GM12865 (cell line): ENCODE results near the gene FBXW11.
A peak's percentile ranks its signal among the peaks of the same experiment; 100 is the strongest.

Experiments
- DNase-seq: peaks from one replicate; pipeline ENCODE4 v3.0.0; 2010; ENCODE audit warnings: low read depth
- H3K4me3 ChIP-seq: 2 replicates; pipeline ENCODE4 v1.5.1; 2011; ENCODE audit warnings: mild to moderate bottlenecking, low read depth, low read length, control low read depth
- TF ChIP-seq, protein P1 (sequence below): IDR thresholded peaks from 2 replicates; pipeline ENCODE4 v1.5.1; 2011; ENCODE audit warnings: low read length, control low read depth, low read depth, inconsistent platforms; ENCODE audit not compliant: insufficient read depth; ENCODE audit errors: missing control alignments

Gene FBXW11

DNA sequence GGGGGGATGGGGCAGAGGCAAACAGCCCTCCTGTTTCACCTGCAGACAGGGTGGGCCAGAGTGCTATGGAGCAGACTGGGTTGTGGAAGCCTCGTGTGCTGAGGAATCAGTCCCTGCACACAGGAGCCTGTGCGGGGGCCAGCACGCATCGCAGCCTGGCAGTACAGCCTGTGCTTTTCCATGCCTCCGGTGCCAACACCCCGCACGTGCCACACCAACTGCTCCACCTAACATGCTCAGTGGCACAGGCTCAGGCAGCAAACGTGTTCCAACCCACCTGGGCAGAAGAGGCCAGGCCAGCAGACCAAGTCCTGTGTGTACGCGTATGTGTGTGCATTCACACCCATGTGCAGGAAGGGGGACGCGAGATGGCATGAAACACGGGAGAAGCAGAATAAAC lies 37.4 kb upstream of the FBXW11 start:
- TF ChIP-seq, protein P1, sequence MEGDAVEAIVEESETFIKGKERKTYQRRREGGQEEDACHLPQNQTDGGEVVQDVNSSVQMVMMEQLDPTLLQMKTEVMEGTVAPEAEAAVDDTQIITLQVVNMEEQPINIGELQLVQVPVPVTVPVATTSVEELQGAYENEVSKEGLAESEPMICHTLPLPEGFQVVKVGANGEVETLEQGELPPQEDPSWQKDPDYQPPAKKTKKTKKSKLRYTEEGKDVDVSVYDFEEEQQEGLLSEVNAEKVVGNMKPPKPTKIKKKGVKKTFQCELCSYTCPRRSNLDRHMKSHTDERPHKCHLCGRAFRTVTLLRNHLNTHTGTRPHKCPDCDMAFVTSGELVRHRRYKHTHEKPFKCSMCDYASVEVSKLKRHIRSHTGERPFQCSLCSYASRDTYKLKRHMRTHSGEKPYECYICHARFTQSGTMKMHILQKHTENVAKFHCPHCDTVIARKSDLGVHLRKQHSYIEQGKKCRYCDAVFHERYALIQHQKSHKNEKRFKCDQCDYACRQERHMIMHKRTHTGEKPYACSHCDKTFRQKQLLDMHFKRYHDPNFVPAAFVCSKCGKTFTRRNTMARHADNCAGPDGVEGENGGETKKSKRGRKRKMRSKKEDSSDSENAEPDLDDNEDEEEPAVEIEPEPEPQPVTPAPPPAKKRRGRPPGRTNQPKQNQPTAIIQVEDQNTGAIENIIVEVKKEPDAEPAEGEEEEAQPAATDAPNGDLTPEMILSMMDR: no peak
- DNase-seq: no peak
- H3K4me3 ChIP-seq: no peak overlapping the region

DNA sequence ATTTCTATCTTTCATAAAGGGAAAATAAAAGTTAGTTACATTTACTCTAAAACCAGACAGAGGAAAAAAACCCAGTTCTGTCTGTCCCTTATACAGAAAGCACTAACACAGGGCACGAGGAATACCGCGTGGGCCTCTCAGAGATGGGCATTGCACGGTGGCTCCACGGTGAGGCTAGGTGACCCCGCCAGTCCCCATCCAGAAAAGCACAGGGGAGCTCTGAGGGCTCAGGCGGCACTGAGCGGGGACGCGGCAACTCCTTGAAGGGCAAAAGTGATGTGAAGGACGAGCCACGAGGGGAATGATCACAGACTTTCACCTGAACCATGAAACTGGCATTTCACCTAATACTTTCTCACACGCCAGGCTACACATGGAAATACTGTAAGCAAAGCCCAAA lies 35.7 kb upstream of the FBXW11 start:
- TF ChIP-seq, protein P1: no peak
- no peak overlapping the region for H3K4me3 ChIP-seq
- DNase-seq: no peak

DNA sequence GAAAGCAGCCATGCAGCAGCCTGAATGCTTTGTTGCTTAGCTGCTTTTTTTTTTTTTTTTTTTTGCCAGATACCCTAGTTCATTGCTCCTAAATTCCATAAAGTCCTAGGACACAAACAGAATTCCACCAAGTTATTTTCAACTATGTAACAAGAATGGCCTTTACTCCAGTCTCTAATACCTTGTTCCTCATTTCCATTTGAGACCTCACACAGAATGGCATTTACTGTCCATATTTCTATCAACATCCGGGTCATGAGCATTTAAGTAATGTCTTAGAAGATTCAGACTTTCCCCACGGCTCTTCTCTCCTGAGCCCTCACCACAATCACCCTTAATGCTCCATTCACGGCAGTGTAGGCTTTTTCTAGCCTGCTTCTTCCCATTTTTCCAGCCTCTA lies 31.7 kb upstream of the FBXW11 start:
- TF ChIP-seq, protein P1: no peak
- no peak for DNase-seq
- H3K4me3 ChIP-seq: no peak overlapping the region

DNA sequence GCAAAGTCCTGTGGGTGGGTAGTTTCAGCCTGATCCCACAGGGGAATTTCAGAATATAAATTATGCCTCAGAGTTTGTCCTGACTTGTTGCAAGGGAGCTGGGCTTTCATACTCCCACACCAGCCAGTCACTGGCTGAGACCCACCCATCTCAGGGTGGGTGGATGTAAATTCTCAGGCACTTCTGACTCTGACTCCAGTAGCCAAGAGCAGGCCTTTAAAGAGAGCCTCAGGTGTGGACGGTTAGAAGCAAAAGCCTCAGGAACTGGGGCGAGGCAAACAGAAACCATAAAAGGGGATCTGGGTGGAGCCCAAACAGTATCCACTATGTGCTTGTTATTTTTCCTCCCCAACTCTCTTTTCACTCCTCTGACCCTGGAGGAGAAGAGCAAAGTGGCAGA lies 28.6 kb upstream of the FBXW11 start:
- DNase-seq: peak; percentile 65
- TF ChIP-seq, protein P1: no peak
- H3K4me3 ChIP-seq: no peak overlapping the region

DNA sequence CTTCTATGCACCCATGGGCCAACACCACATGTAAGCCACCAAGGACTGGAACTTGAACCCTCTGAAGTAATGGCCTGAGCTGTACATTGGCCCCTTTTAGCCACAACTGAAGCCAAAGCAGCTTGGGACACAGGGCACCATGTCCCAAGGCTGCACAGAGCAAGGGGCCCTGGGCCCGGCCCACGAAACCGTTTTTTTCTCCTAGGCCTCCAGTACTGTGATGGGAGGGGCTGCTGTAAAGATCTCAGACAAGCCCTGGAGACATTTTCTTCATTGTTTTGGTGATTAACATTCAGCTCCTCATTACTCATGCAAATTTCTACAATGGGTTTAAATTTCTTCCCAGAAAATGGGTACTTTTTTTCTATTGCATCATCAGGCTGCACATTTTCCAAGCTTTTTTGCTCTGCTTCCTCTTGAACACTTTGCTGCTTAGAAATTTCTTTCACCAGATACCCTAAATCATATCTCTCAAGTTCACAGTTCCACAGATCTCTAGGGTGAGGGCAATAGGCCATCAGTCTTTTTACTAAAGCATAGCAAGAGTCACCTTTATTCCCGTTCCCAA lies 25.5 kb upstream of the FBXW11 start:
- DNase-seq: no peak
- H3K4me3 ChIP-seq: no peak overlapping the region
- TF ChIP-seq, protein P1: no peak

DNA sequence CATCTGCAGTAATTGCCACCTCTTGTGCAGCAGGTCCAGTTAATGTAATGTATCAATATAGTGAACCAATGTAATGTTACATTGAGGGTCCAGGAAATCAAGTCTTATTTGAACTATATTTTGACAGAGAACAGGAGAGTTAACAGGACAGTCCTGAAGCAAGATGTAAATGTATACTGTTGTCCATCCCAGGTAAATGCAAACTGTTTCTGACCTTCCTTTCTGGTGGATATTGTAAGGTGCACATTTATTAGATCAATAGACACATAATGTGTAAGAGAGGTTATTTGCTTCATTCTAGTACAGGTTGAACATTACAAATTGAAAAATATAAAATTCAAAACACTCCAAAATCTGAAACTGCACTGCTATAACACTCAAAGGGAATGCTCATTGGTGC lies 23.4 kb upstream of the FBXW11 start:
- H3K4me3 ChIP-seq: no peak overlapping the region
- no peak for DNase-seq
- TF ChIP-seq, protein P1: no peak

DNA sequence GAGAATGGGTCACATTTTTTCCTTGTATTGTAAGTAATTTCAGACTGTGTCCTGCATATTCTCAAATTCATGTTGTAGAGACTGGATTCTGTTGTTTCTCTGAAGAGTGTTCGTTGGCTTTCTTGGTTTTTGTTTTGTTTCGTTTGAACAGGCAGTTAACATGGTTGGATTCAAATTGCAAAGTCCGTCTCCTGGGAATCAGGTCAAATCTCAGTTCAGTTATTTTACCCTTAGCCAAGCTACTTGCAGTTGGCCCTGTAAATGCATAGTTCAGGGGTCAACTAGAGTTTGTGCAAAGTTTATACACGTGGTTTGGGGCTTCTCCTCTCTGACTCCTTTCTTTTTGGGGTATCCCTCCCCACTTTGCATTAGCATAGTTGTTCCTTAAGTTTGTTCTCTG lies 21.7 kb upstream of the FBXW11 start:
- no peak for DNase-seq
- no peak overlapping the region for H3K4me3 ChIP-seq
- TF ChIP-seq, protein P1: no peak
